ENCODE data around the gene HTT.

Gene HTT

GRCh38 chr4:3177426-3177825 lies 102.9 kb downstream of the HTT start:
- FAIRE-seq: no peak

- no peak for FAIRE-seq
These were observed 103.4 kb downstream of the HTT start for GRCh38 chr4:3177905-3178304.

DNA sequence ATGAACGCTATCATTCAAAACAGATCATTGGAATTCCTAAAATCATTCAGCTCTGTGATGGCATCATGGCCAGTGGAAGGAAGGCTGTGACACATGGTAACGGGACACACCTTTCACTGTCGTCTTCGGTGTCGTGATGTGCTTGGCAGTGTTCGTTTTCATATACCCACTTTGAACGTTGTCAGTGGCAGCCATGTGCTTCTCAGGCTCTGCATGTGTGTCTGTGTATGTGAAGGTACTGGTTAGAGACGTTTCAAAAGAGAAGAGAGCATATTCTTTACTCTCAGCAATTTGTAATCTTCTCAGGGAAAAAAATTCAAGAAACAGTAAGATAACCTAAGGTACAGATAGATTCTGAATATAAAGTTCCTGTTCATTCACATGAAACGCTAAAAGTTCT lies 103.9 kb downstream of the HTT start:
- FAIRE-seq: no peak

DNA sequence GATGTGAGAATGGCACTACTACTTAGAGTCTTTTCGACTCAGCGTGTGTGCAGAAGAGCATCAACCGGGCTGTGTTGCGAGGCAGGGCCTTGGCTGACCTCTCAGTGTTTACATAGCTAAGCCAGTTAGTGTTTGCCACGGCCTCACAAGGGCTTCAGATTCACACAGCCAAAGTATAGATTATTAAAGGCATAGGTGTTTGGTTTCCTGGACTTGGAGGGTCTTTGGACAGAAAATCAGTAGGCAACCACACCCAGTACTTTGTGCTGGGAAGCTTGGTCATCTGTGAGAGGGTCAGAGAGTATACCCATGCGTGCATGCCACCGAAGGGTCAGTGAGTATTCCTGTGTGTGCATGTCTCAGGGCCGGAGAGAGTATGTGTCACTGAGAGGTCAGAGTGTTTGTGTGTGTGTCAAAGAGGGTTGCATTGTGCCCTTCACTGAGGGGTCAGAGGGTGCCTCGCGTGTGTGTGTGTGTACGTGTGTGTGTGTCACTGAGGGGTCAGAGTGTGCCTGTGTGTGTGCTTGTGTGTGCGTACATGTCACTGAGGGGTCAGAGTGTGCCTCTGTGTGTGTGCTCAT lies 104.7 kb downstream of the HTT start:
- no peak for FAIRE-seq

- no peak for FAIRE-seq
These were observed 108.5 kb downstream of the HTT start for GRCh38 chr4:3183008-3183407.

DNA sequence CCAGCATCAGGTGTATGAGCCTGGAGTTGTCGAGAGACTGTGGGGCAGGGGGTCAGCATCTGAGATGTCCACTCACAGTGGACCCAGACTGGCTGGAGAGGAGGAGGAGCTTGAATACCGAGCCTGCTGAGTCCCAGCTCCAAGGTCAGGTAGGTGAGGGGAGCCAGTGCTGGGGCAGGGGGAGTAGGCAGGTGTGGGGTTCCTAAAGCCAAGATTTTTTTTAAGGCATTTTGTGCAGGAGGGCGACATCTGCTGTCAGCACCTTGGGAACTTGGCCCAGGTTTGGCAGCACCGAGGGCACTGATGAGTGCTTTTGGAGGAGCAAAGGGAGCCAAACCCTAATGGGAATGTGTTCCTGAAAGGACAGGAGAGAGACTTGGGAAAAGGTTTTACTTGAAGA lies 110.2 kb downstream of the HTT start:
- FAIRE-seq: no peak

DNA sequence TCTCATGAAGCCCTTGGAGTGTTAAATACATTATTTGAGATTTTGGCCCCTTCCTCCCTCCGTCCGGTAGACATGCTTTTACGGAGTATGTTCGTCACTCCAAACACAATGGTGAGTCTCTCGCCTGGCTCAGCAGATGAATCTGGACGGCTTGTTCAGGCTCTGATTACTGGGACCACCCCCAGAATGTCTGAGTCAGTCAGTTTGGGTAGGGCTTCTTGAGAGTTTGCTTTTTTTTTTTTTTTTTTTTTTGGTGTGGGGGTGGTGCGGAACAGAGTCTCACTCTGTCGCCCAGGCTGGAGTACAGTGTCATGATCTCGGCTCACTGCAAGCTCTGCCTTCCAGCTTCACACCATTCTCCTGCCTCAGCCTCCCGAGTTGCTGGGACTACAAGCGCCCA lies 112.1 kb downstream of the HTT start:
- no peak for FAIRE-seq

- no peak for FAIRE-seq
These were observed 113.6 kb downstream of the HTT start for GRCh38 chr4:3188118-3188517.

DNA sequence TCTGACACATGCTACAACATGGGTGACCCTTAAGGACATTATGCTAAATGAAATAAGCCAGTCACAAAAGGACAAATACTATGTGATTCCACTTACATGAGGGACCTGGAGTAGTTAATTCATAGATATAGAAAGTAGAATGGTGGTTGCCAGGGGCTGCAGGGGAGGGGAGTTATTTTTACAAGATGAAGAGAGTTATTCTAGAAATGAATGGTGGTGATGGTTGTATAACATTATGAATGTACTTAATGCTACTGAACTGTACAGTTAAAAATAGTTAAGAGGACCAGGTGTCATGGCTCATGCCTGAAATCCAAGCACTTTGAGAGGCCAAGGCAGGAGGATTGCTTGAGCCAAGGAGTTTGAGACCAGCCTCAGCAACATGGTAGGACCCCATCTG lies 115.0 kb downstream of the HTT start:
- FAIRE-seq: no peak

DNA sequence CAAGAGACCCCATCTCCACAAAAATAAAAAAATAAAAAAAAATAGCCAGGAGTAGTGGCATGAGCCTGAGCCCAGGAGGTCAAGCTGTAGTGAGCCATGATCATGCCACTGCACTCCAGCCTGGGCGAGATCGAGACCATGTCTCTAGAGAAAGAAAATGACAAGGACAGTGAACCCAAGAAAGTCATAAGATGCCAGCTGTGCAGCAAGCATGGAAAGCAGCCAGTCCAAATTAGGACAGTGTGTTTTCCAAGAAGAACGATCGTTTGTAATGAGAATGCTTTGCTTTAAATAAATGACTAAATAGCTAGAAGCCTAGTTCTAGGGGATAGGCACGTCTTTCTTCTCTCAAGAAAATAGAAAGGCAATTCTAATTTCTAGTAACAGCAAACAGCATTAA lies 116.1 kb downstream of the HTT start:
- FAIRE-seq: no peak

- no peak for FAIRE-seq
These were observed 117.7 kb downstream of the HTT start for GRCh38 chr4:3192188-3192587.

DNA sequence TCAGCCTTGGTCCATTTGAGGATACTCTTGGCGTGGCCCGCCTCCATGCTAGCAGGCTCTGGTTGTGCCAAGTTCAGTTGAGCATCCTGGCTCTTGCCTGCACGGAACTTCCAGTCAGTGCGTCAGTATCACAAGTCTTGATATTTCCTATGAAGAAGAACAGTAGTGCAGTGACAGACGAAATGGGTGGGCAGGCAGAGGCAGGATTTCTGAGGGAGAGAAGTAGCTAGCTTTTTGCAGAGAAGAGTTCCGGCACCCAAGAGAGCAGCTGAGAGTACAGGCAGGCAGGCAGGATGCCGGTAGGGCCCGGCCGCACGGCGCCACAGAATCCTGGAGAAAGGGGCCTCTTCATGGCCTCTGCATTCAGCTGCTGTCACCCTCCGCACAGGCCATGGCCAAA lies 118.3 kb downstream of the HTT start:
- no peak for FAIRE-seq

DNA sequence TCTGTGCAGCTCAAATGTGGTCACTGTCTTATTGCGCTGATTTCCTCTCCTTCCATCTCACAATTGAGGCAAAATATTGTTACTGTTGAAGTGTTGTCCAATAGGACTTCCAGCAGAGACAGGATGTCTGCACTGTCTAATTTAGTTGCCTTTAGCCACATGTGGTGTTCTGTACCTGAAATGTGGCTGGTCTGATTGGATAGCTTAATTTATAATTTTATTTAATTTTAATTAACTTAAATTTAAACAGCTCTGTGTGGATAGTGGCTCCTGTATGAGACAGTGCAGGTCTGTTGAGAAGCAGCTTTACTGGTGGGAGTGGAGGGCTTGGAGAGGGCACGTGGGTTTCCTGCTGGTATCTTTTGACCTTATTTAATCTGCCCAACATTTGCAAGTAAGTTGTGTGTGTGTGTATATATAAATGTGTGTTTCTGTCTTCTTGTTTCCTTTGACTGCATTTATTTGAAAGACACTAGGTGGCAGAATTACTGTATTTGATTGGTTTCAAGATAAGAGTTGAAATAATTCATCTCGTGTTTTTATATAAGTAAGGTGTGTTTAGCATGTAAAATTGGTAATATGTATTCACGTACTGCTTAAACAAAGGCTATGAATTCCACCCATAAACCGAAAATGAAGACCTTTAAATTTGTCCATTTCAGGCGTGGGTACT lies 119.2 kb downstream of the HTT start:
- FAIRE-seq: no peak

- no peak for FAIRE-seq
These were observed 122.3 kb downstream of the HTT start for GRCh38 chr4:3196670-3197359.

DNA sequence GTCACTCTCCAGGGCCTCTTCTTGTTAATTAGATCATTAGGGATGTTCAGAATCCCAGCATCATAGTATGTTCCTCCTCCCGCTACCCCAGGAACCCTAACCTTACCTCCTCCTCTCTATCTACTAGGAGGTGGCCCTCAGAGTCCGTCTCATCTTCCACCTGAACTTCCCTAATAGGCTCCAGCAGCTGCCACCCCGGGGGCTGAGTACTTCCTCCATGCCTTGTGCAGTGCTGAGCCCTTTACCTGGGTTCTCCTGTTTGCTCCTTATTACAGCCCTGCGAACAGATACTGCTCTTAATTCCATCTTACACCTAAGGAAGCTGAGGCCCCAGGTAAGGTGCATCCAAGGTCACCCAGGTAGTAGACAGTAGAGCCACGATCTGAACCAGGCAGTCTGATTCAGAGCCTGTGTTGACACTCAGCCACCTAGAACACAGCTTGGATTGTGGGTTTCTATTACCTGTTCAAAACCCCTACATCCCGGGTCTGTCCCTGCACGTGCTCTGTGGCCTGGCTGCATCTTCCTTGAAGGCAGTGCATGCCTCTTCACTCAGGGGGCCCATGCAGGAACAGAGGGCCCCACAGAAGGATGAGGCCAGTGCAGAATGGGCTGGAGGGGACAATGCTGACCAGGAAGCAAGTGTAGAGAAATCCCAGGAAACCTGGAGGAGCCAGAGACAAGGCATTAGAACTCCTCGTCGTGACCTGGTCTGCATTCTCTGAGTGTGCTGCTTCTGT lies 123.1 kb downstream of the HTT start:
- FAIRE-seq: no peak

- no peak for FAIRE-seq
These were observed 124.4 kb downstream of the HTT start for GRCh38 chr4:3198906-3199305.

DNA sequence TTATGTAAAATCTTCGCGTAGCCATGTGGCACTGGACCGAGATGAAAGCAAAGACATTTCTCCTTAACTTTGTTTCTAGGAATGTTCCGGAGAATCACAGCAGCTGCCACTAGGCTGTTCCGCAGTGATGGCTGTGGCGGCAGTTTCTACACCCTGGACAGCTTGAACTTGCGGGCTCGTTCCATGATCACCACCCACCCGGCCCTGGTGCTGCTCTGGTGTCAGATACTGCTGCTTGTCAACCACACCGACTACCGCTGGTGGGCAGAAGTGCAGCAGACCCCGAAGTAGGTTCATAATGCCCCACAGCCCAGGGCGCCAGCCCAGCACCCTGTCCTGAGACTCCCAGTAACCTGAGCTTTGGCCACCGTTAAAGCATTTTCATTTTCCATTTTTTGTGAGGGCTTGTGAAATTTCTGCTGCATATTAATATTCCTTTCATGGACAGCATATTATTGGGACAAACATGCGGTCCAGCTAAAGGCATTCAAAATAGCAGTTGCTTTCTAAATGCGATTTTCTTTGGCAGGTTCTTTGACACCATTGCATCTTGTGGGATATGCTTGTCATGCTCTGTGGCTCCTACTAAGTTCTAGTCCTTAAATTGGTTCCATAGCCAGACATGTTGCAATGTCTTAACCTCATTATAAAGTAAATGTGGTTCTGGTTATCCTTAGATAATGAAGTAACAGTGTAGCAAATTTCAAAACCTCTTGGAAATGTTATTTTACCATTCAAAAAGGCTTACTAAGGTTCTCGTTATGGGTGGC lies 125.4 kb downstream of the HTT start:
- no peak for FAIRE-seq

DNA sequence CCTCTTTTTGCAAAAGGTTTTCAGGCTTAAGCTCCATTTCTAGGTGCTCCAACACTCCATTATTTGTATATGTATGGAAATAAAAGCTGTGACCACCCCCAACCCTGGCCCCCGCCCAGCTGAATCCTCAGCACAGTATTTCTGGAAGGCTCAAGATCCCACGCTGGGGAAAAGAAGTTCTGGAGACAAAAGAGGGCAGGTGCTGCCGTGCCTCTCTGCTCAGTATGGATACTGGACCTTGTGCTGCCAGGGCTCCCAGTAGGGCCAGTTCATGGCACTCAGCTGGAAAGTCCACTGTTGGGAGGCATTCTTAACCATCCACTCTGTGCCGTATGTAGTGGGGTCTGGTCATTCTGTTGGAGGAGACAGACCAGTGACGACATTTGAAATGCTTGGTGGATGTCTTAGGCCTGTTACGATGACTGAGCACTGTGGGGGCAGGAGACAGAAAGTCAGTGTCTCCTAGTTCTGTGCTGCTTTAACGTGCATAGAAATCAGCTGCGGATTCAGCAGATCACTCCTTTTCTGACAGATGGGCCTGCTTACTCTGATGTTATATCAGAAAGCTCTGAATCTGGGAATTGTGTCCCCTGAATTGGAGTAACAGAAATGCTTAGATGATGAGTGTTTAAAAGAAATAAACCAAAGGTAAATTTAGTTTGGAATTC lies 126.1 kb downstream of the HTT start:
- no peak for FAIRE-seq

DNA sequence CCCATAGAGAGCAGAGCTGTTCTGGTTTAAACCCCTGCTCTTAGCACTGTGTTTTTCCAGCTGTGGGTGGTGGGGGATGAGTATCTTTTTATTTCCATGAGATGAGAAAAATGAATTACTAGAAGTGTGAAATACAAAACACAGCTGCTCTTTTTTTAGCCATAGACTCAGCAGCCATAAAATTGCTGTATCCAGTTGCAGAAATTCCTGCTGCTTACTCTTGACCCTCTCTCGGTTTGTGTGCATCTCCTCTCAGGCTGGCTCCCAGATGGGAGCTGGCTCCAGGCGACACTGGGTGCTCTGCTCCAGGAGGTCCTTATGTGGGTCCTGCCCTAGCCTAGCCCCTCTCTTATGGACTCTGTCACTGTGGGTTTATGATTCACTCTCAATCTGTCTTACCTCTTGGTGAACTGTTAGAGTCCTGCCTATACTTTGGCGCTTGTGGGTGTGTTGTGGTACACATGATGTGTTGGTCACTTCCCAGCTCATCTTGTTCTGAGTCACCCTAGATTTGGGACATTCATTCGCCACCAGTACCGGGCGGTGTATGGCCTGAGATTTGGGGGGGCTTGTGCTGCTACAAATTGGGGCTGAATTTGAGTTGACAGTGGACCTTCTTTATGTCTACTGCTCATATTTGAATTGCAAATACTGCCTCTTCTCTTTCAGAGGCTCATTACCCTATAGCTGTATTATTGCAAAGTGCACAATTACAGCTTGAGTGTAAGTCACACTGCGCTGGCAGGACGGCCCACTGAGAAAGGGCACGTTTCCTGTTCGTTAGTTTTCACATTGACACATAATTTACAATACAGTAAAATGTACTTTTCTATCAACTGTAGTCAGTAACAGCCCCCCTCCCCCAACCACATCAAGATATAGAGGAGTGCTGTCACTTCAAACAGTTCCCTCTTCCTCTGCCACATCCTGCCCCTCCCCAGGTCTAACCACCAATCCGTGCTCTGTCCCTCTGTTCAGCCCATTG lies 127.5 kb downstream of the HTT start:
- FAIRE-seq: no peak

- FAIRE-seq: no peak
These were observed 128.6 kb downstream of the HTT start for GRCh38 chr4:3202836-3203820.

Measured in islet of Langerhans (tissue), 1 donor.